D721Med (cell line): ENCODE measurements around the gene SBF1.

ENCODE experiments used
- DNase-seq: peaks from one replicate; pipeline ENCODE4 v3.0.0; 2011; ENCODE audit warnings: low spot score; ENCODE audit not compliant: insufficient read length
- FAIRE-seq: peaks from 2 replicates; lab custom pipeline; 2011; peaks lifted over from hg19 to GRCh38; lab: Jason Lieb, UNC
- CTCF ChIP-seq: IDR thresholded peaks from 2 replicates; pipeline ENCODE4 v1.5.1; 2012; ENCODE audit warnings: mild to moderate bottlenecking, control low read depth; ENCODE audit not compliant: insufficient read depth; ENCODE audit errors: missing control alignments

SBF1 gene

DNA sequence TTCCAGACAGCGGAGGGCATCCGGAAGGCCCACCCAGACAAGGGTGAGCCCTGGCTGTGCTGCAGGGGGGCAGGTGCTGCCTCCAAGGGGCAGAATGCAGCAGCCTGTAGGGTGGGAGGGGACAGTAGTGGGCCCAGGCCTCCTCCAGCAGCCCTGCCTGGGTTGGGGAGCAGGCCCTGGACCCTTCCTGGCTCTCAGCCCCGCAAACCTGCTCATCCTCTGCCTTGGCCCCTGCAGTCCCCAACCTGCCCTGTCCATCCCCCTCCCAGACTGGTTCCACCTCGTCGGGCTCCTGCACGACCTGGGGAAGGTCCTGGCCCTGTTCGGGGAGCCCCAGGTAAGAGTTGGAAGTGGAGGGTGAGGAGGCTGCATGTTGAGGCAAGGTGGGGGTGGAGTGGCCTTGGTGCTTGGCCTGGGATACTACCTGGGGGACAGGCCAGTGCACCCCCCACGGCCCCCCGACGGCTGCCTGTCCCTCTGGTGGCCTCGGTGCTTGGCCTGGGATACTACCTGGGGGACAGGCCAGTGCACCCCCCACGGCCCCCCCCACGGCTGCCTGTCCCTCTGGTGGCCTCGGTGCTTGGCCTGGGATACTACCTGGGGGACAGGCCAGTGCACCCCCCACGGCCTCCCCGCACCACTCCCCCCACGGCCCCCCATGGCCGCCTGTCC is 13.3 kb upstream of the SBF1 start:
- no peak for FAIRE-seq
- no peak for DNase-seq
- no peak for TF ChIP-seq CTCF

- no peak for TF ChIP-seq CTCF
- FAIRE-seq (no peak), DNase-seq (no peak)
Observed at GRCh38 chr22:50487290-50488005, 12.6 kb upstream of the SBF1 start.

GRCh38 chr22:50486561-50487289 is 11.9 kb upstream of the SBF1 start, which contains the start of gene MIOX:
Gene MIOX (plus strand): TSS chr22:50486859. CDS start chr22:50486898, 39 bp downstream.
- no peak for DNase-seq
- FAIRE-seq: no peak
- TF ChIP-seq CTCF: no peak

- TF ChIP-seq CTCF: no peak
- FAIRE-seq (no peak), DNase-seq (no peak)
Observed at GRCh38 chr22:50485221-50486131, 10.6 kb upstream of the SBF1 start.

GRCh38 chr22:50483977-50484853 is 9.4 kb upstream of the SBF1 start:
- DNase-seq (no peak), FAIRE-seq (no peak)
- TF ChIP-seq CTCF: no peak

GRCh38 chr22:50483556-50483955 is 8.7 kb upstream of the SBF1 start:
- no peak for TF ChIP-seq CTCF
- no peak for FAIRE-seq
- DNase-seq: no peak
